Endothelial cell of umbilical vein (primary cell): ENCODE results near the gene KBTBD4. TPM values are rescaled to one million over a fixed set of nuclear protein-coding genes. Genes with fewer than 3 reads are reported as not detected.

Experiments used
- BruUV-seq: library from RNA; stranded (reverse); fragments of 400-500 nt; replicated peaks from 2 replicates; lab custom pipeline; 2021; lab: Mats Ljungman, UMichigan
- CTCF ChIA-PET: fragments of 300-600, 350-600 bp; sonication (Branson Sonifier 250); formaldehyde crosslinking; loops from one replicate; lab custom pipeline; 2021; ENCODE audit warnings: antibody characterized with exemption, inconsistent platforms; lab: Charles Lee
- POLR2A ChIA-PET: fragments of 300-600, 350-600 bp; sonication (Branson Sonifier 250); formaldehyde crosslinking; loops from one replicate; lab custom pipeline; 2021; ENCODE audit warnings: antibody characterized with exemption, inconsistent platforms; lab: Charles Lee
- DNase-seq: peaks from one replicate; pipeline ENCODE4 v3.0.0-alpha.2; 2011; ENCODE audit warnings: low read depth, low spot score
- FAIRE-seq: peaks from 2 replicates; lab custom pipeline; 2011; peaks lifted over from hg19 to GRCh38; lab: Jason Lieb, UNC
- H2AFZ ChIP-seq: 2 replicates; pipeline ENCODE4 v1.6.0; 2012; ENCODE audit warnings: low read depth, low read length, control low read depth, inconsistent platforms
- H3K27ac ChIP-seq: 2 replicates; pipeline ENCODE4 v1.5.1; 2011; ENCODE audit warnings: low read depth, mild to moderate bottlenecking, control low read depth, low read length, moderate library complexity; ENCODE audit not compliant: insufficient read depth
- H3K27me3 ChIP-seq, 2 experiments: 2 replicates each; pipeline versions ENCODE4 v1.6.0 to v1.6.1; 2011; ENCODE audit warnings: low read length in 2 of 2, mixed read lengths in 1 of 2; ENCODE audit not compliant: control insufficient read depth in 2 of 2, insufficient read depth in 2 of 2
- H3K36me3 ChIP-seq, 2 experiments: 2 replicates in 1 of 2; 3 replicates in 1 of 2; pipeline ENCODE4 v1.5.1; 2011; ENCODE audit warnings: low read length in 2 of 2, mild to moderate bottlenecking in 1 of 2, moderate library complexity in 1 of 2; ENCODE audit not compliant: control insufficient read depth in 2 of 2, insufficient read depth in 2 of 2; ENCODE audit errors: extremely low read depth in 1 of 2
- H3K4me1 ChIP-seq: 3 replicates; pipeline ENCODE4 v1.5.1; 2011; ENCODE audit warnings: mild to moderate bottlenecking, low read length; ENCODE audit not compliant: control insufficient read depth, insufficient read depth; ENCODE audit errors: extremely low read depth
- H3K4me2 ChIP-seq: 2 replicates; pipeline ENCODE4 v1.6.1; 2011; ENCODE audit warnings: low read length, control low read depth, mixed read lengths; ENCODE audit not compliant: insufficient read depth
- H3K4me3 ChIP-seq, 3 experiments: fragments of 200-600 bp in 1 of 3; sonication (generic), shearing (Covaris generic) in 1 of 3; replicated peaks in 1 of 3; 2 replicates each; pipeline ENCODE4 v1.5.1; 2011 to 2016; ENCODE audit warnings: control low read depth in 3 of 3, low read length in 3 of 3, mild to moderate bottlenecking in 2 of 3, inconsistent platforms in 1 of 3, low read depth in 1 of 3, moderate library complexity in 1 of 3; ENCODE audit not compliant: insufficient read depth in 1 of 3
- H3K79me2 ChIP-seq: 2 replicates; pipeline ENCODE4 v1.6.0; 2012; ENCODE audit warnings: low read length, inconsistent platforms; ENCODE audit not compliant: control insufficient read depth, insufficient read depth
- H3K9ac ChIP-seq: replicated peaks from 2 replicates; pipeline ENCODE3; 2011; ENCODE audit warnings: low read length, control low read depth; ENCODE audit not compliant: insufficient read depth; ENCODE audit errors: extremely low read depth
- H3K9me1 ChIP-seq: replicated peaks from 3 replicates; pipeline ENCODE4 v1.6.0; 2011; ENCODE audit warnings: mild to moderate bottlenecking, low read length; ENCODE audit not compliant: control insufficient read depth, insufficient read depth; ENCODE audit errors: extremely low read depth
- H3K9me3 ChIP-seq: replicated peaks from 2 replicates; pipeline ENCODE4 v1.5.1; 2012; ENCODE audit warnings: low read length, inconsistent platforms; ENCODE audit not compliant: control insufficient read depth, insufficient read depth
- H4K20me1 ChIP-seq: replicated peaks from 2 replicates; pipeline ENCODE3; 2011; ENCODE audit warnings: mild to moderate bottlenecking, low read length; ENCODE audit not compliant: control insufficient read depth, insufficient read depth; ENCODE audit errors: extremely low read depth
- EZH2 ChIP-seq: IDR thresholded peaks from 2 replicates; pipeline ENCODE4 v1.6.1; 2012; ENCODE audit warnings: borderline replicate concordance, low read depth, mild to moderate bottlenecking, moderate library complexity, low read length, inconsistent platforms; ENCODE audit not compliant: severe bottlenecking
- JUN ChIP-seq: IDR thresholded peaks from 2 replicates; pipeline ENCODE4 v1.6.1; 2011; ENCODE audit warnings: borderline replicate concordance, low read depth; ENCODE audit not compliant: insufficient read length, insufficient read depth
- MYC ChIP-seq: IDR thresholded peaks from one replicate; pipeline ENCODE4 v1.6.1; 2011; ENCODE audit warnings: mild to moderate bottlenecking, low read depth, low read length
- POLR2AphosphoS5 ChIP-seq: IDR thresholded peaks from 2 replicates; pipeline ENCODE4 v1.6.1; 2012; ENCODE audit warnings: low read depth, mild to moderate bottlenecking, control low read depth, low read length, moderate library complexity; ENCODE audit not compliant: insufficient read depth
- dilution Hi-C: fragments of 300-500 bp; cut with MboI; formaldehyde crosslinking; loops from one replicate; pipeline ENCODE4 v1.15.0; 2019; ENCODE audit warnings: low sequenced_read_pairs; ENCODE audit not compliant: extremely low pct_ligation_motif_present
- intact Hi-C: fragments of 100-400 bp; cut with micrococcal nuclease; formaldehyde crosslinking; loops from one replicate; pipeline ENCODE4 v1.10.0; 2022
- polyA plus RNA-seq, 4 experiments: library from polyadenylated mRNA; depleted of rRNA in 3 of 4; stranded (reverse) in 3 of 4; unstranded in 1 of 4; fragments of >200 nt; gene quantifications; 2 replicates each; pipeline versions ENCODE4 v1.2.1 to v1.2.3, GENCODE V29; 2011 to 2012; ENCODE audit warnings: missing spikeins in 1 of 4
- total RNA-seq: library from RNA; stranded (reverse); gene quantifications from 2 replicates; pipeline ENCODE4 v1.2.3, GENCODE V29; 2021
- TF ChIP-seq, protein P1 (sequence below): IDR thresholded peaks from 2 replicates; pipeline ENCODE4 v1.6.1; 2011; ENCODE audit not compliant: insufficient read depth, insufficient read length
- TF ChIP-seq, protein P2 (sequence below), 2 donors: IDR thresholded peaks; 1 replicate in 1 of 2; 2 replicates in 1 of 2; pipeline ENCODE4 v1.5.1; 2011; ENCODE audit warnings: low read length in 2 of 2, mild to moderate bottlenecking in 2 of 2, moderate library complexity in 2 of 2, control low read depth in 1 of 2, inconsistent platforms in 1 of 2, low read depth in 1 of 2; ENCODE audit not compliant: insufficient read depth in 1 of 2; ENCODE audit errors: extremely low read depth in 1 of 2

KBTBD4 gene
- total and polyA plus RNA-seq, 2 donors (not counting 3 experiments of a cell fraction or from before 2014, with no cell fraction given), result 16.3 to 23.2 TPM

GRCh38 chr11:47524291-47524874 lies 54.4 kb downstream of the KBTBD4 start:
- H3K9me1 ChIP-seq, result no peaks in the 10 kb centered on the region
- DNase-seq, result peak; percentile 47
- peaks cover 93% of the 10 kb centered on the region for H3K79me2 ChIP-seq
- H2AFZ ChIP-seq, result no peak overlapping the region
- H3K36me3 ChIP-seq, result no peaks in the 10 kb centered on the region
- H3K4me1 ChIP-seq, result peaks cover 27% of the 10 kb centered on the region
- no peaks in the 10 kb centered on the region for H3K9me3 ChIP-seq
- H3K27me3 ChIP-seq, result no peaks in the 10 kb centered on the region
- ChIA-PET CTCF (interaction anchor here (0.8 to 1.9 kb wide), 10 partner anchors 8 to 29 kb away, joined by 3 to 5 read pairs (median 3); no protein-coding TSS in a partner anchor), POLR2A (interaction anchor here (1.0 kb wide), 1 partner anchor 9 kb away, joined by 3 read pairs; no protein-coding TSS in a partner anchor)
- peak overlapping the region; percentile 5 for H3K4me2 ChIP-seq
- no peak overlapping the region for H3K4me3 ChIP-seq
- no peak for FAIRE-seq
- peak overlapping the region; percentile 0 for H3K9ac ChIP-seq
- peak overlapping the region; percentile 61 for H3K27ac ChIP-seq
- intact Hi-C loops (loop anchor here (2.0 kb wide), 1 partner anchor 14 kb away; no protein-coding TSS in a partner anchor), dilution Hi-C loops (no loop called here)
- no TSS peak for BruUV-seq
- H4K20me1 ChIP-seq, result peaks cover 3% of the 10 kb centered on the region
- TF ChIP-seq EZH2, result no peak
- TF ChIP-seq, protein P1, sequence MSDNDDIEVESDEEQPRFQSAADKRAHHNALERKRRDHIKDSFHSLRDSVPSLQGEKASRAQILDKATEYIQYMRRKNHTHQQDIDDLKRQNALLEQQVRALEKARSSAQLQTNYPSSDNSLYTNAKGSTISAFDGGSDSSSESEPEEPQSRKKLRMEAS, result no peak
- no peak for TF ChIP-seq POLR2AphosphoS5
- TF ChIP-seq, protein P2, sequence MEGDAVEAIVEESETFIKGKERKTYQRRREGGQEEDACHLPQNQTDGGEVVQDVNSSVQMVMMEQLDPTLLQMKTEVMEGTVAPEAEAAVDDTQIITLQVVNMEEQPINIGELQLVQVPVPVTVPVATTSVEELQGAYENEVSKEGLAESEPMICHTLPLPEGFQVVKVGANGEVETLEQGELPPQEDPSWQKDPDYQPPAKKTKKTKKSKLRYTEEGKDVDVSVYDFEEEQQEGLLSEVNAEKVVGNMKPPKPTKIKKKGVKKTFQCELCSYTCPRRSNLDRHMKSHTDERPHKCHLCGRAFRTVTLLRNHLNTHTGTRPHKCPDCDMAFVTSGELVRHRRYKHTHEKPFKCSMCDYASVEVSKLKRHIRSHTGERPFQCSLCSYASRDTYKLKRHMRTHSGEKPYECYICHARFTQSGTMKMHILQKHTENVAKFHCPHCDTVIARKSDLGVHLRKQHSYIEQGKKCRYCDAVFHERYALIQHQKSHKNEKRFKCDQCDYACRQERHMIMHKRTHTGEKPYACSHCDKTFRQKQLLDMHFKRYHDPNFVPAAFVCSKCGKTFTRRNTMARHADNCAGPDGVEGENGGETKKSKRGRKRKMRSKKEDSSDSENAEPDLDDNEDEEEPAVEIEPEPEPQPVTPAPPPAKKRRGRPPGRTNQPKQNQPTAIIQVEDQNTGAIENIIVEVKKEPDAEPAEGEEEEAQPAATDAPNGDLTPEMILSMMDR (IDR thresholded peaks at IDR 0.05; ENCODE audit: extremely low read depth in 1 of 2, insufficient read depth in 1 of 2, low read depth in 1 of 2, low read length in 2 of 2), result no peak
- TF ChIP-seq JUN, result no peak
- no peak for TF ChIP-seq MYC
